Putamen (tissue), 1 donor: ENCODE data around the gene LMBR1.
"Not testable (repeated sequence)": the region's sequence is repeated elsewhere in the genome, so short reads cannot be mapped to it uniquely, and the experiment has no call there.

Experiments used
- DNase-seq: peaks from one replicate; pipeline ENCODE4 v3.0.0-alpha.2; 2016; ENCODE audit warnings: low spot score

Gene LMBR1

GRCh38 chr7:156754201-156754600 is 138.8 kb downstream of the LMBR1 start:
- DNase-seq, result no peak

- no peak for DNase-seq
These were observed 139.4 kb downstream of the LMBR1 start for GRCh38 chr7:156753630-156754029.

- DNase-seq, result no peak
These were observed 139.8 kb downstream of the LMBR1 start for GRCh38 chr7:156753229-156753560.

- no peak for DNase-seq
These were observed 140.4 kb downstream of the LMBR1 start for GRCh38 chr7:156752367-156753228.

DNA sequence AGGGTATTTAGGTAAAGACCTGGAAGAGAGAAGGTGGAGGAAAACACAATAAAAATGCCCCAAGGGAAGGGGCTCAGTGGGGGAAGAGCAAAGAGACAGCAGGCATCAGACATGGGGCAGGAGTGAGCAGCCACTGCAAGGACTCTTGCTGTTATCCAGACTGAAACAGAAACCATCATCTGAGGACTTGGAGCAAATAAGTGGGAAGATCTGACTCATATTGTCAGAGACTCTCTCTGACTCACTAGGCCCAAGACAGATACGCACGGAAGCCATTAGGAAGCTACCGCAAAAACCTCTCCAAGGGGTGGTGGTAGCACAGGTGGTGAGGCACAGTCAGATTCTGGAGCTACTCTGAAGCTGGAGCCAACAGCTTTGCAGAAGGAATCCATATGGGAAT is 141.7 kb downstream of the LMBR1 start:
- DNase-seq, result no peak

DNA sequence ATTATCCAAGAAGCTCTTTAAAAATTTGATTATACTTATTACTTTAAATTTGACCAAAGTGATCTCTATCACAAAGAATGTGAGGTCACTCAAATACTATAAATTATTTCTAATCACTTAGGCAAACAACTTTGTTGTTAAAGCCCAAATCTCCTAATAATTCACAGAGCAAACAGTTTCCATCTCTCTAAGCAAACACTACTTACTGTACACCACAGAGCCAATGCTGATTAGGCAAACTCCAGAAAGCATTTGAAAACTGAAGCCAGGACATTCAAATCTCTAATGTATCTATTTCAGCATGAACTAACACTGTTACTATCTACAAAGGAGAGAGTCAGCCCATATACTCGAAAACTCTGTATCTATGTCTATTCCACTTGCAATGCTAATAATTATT is 145.3 kb downstream of the LMBR1 start:
- DNase-seq, result no peak

- no peak for DNase-seq
These were observed 146.1 kb downstream of the LMBR1 start for GRCh38 chr7:156746891-156747290.

DNA sequence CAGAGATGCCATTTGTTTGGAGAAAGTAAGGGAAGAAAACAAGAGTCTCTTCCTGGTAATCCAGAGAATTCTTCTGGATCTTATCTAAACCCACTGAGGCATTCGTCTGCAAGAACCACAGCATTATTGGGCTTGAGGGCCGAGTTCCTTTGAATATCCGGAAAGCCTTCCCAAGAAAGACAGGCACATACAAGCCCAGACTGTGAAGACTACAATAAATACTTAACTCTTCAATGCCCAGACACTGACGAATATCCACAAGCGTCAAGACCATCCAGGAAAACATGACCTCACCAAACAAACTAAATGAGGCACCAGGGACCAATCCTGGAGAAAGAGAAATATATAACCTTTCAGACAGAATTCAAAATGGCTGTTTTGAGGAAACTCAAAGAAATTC is 153.4 kb downstream of the LMBR1 start:
- no peak for DNase-seq

DNA sequence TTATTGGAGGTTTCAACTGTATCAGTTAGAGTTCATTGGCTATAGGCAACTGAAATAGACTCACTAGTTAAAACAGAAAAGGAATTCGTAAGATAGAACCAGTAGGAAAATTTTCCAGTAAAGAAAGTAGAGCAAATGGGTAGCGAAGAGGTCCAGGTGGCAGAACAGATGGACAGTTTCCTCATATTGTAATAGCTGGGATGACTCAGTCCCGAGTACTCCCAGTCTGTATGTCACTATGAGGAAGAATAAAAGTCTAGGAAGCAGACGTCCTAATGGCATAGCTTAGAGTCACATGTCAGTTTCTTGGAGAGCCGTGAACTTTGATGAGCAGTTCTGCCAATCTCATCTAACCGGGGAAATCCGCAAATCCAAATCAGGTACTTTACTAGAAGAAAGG is 157.1 kb downstream of the LMBR1 start:
- DNase-seq, result no peak

DNA sequence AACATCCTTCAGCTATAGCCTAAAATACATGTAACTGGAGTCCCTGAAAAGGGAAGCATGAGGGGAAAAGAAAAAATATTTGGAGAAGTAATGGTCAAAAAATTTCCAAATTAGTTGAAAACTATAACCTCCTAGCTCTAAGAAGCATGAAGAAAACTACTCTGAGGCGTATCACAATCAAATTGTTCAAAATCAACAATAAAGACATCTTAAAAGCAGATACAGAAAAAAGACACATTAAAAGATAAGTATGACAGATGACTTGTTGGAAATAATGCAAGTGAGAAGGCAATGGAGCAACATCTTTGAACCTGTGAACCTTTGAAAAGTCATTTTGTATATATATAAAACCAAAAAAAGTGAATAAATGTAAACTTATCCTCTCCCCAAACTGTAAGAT is 159.3 kb downstream of the LMBR1 start:
- DNase-seq, result no peak

DNA sequence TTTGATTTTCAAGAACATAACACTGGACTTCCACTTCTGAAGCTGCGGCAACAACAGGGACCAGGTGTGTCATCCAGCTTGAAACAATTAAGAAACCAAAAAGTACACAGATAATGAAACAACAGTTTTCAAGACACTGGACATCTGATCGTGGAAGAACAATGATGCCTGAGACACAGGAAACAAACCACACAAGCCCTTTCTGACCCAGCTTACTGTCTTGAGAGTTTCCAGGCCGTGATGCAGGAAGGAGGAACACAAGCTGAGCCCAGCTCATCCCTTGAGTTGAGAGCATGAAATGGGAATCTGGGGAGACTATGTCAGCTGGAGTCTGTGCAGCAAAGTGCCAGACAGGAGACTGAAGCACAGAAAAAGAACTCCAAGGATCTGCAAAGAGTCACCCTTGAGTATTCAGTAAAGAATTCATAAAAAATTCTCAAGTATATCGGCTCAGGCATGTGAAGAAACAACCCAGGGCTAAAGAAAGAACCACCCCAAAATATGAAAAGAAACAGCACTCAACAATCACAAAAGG is 160.8 kb downstream of the LMBR1 start:
- no peak for DNase-seq

GRCh38 chr7:156731651-156732050 is 161.3 kb downstream of the LMBR1 start:
- DNase-seq, result no peak

- no peak for DNase-seq
These were observed 167.0 kb downstream of the LMBR1 start for GRCh38 chr7:156725936-156726335.

GRCh38 chr7:156725073-156725472 is 167.9 kb downstream of the LMBR1 start:
- no peak for DNase-seq

GRCh38 chr7:156722043-156722826 is 170.7 kb downstream of the LMBR1 start:
- no peak for DNase-seq

DNA sequence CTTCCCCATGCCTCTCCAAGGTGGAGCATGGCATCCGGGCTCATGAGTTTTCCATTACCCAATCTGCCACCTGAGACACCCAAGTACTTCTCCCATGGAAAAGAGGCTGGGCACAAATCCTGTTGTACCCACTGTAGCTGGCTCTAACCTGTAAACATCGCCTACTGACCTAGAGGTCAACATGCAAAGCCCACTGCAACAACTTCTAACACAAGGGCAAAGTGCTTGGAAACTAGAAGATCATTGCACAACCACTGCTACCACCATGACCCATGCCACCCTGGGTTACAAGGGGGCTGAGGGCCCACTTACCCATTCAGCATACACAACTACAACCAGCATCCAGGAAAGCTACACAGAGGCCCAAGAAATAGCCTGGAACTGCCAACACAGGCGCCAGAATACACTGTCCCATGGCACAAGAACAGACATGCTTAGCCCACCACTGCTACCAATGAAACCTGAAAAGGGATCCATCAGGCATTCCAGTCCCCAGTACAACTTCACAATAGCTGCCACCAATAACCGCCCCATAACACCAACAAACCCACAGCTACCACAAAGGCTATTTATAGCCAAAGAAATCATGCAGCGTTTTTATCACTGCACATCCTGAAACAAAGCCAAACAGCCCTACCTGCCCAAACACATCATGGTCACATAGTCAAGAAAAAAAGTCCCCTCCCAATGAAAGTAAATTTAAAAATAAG is 189.1 kb downstream of the LMBR1 start:
- no peak for DNase-seq

GRCh38 chr7:156703209-156703608 is 189.8 kb downstream of the LMBR1 start:
- no peak for DNase-seq

DNA sequence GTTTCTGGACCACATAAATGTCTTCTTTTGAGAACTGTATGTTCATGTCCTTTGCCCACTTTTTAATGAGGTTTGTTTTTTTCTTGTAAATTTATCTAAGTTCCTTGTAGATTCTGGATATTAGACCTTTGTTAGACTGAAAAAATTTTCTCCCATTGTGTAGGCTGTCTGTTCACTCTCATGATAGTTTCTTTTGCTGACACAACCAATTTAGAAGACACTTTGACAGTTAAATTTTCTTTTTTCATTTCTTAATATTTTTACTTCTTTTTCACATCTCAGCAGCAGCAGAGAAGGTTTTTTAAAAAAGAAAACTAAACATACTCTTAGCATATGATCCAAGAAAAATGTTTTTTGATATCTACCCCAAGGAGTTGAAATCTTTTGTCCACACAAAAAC is 190.6 kb downstream of the LMBR1 start:
- no peak for DNase-seq

DNA sequence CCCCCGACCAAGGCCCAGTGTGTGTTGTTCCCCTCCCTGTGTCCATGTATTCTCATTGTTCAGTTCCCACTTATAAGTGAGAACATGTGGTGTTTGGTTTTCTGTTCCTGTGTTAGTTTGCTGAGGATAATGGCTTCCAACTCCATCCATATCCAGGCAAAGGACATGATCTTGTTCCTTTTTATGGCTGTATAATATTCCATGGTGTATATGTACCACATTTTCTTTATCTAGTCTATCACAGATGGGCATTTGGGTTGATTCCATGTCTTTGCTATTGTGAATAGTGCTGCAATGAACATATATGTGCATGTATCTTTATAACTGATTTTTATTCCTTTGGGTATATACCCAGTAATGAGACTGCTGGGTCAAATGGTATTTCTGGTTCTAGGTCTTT is 191.2 kb downstream of the LMBR1 start:
- DNase-seq, result not testable (repeated sequence)

DNA sequence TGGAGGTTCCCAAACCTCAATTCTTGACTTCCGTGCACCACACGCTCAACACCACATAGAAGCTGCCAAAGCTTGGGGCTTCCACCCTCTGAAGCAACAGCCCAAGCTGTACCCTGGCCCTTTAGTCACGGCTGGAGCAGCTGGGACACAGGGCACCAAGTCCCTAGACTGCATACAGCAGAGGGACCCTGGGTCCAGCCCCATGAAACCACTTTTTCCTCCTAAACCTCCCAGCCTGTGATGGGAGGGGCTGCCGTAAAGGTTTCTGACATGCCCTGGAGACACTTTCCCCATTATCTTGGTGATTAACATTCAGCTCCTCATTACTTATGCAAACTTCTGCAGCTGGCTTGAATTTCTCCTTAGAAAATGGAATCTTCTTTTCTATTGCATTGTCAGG is 194.5 kb downstream of the LMBR1 start:
- not testable (repeated sequence) for DNase-seq

DNA sequence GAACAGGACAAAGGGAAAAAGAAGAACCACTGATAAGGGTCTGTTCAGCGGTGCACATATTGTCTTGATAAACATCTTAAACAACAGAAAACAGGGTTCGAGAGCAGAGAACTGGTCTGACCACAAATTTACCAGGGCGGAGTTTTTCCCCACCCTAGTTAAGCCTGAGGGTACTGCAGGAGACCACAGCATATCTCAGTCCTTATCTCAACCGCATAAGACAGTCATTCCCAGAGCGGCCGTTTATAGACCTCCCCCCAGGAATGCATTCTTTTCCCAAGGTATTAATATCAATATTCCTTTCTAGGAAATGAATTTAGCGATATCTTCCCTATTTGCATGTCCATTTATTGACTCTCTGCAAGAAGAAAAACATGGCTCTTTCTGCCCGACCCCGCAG is 195.7 kb downstream of the LMBR1 start:
- not testable (repeated sequence) for DNase-seq

GRCh38 chr7:156693627-156694026 is 199.4 kb downstream of the LMBR1 start:
- no peak for DNase-seq

DNA sequence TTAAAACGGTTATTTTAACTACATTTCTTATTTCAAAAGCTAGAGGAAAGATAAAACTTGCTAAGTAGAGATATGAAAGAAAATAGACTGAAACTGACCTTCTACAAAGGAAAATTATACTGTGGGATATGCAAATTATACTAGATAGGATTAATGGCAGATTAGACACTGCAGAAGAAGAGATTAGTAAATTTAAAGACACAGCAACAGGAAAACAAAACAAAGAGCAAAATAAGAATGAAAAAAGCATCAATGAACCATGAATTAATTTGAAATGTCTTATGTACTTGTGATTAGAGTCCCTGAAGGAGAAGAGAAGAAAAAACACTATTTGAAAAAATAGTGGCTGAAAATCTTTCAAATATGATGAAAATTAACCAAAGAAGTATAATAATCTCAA is 200.1 kb downstream of the LMBR1 start:
- no peak for DNase-seq
